Large intestine (tissue), 3 donors: Measurements from ENCODE around the gene IL19. TPM values are rescaled to one million over a fixed set of nuclear protein-coding genes. Genes with fewer than 3 reads are reported as not detected.
A peak's percentile ranks its signal among the peaks of the same experiment; 100 is the strongest.

ENCODE experiments used
- DNase-seq, 2 donors: peaks; one replicate each; pipeline versions ENCODE4 v3.0.0 to v3.0.0-alpha.2; 2013
- H3K27ac ChIP-seq: one replicate; pipeline ENCODE4 v1.5.1; 2013; ENCODE audit warnings: low read length
- H3K27me3 ChIP-seq: 2 replicates; pipeline ENCODE4 v1.6.1; 2013; ENCODE audit warnings: low read length; ENCODE audit not compliant: control insufficient read depth, insufficient read depth
- H3K36me3 ChIP-seq: 2 replicates; pipeline ENCODE4 v1.6.1; 2013; ENCODE audit warnings: low read length; ENCODE audit not compliant: control insufficient read depth, insufficient read depth
- H3K4me1 ChIP-seq: one replicate; pipeline ENCODE4 v1.6.1; 2013; ENCODE audit warnings: low read length; ENCODE audit not compliant: control insufficient read depth, insufficient read depth
- H3K4me3 ChIP-seq: one replicate; pipeline ENCODE4 v1.5.1; 2013; ENCODE audit warnings: low read length
- H3K9me3 ChIP-seq: one replicate; pipeline ENCODE4 v1.6.1; 2013; ENCODE audit warnings: mild to moderate bottlenecking, low read depth, low read length, moderate library complexity; ENCODE audit not compliant: control insufficient read depth
- WGBS: methylation state at CpG from one replicate; pipeline ENCODE4 v1.1.5; 2013; ENCODE audit warnings: low lambda C conversion rate; ENCODE audit not compliant: insufficient coverage; 5-methylcytosine and 5-hydroxymethylcytosine counted together
- polyA plus RNA-seq: library from polyadenylated mRNA; unstranded; fragments of 120-200 nt; gene quantifications from one replicate; pipeline ENCODE4 v1.2.1, GENCODE V29; 2013

IL19 gene
- polyA plus RNA-seq, 1 donor, result not detected

GRCh38 chr1:206856674-206857464 is 86.3 kb downstream of the IL19 start:
- Histone ChIP-seq H3K36me3 (no peaks in the 10 kb centered on the region), H3K4me1 (no peaks in the 10 kb centered on the region), H3K9me3 (no peaks in the 10 kb centered on the region), H3K4me3 (no peak overlapping the region), H3K27me3 (no peaks in the 10 kb centered on the region), H3K27ac (no peak overlapping the region)
- DNase-seq, result no peak
- WGBS, result no CpG with 5 or more reads among the region's 5 CpGs

GRCh38 chr1:206859082-206859521 is 88.5 kb downstream of the IL19 start:
- Histone ChIP-seq H3K9me3 (no peaks in the 10 kb centered on the region), H3K36me3 (no peaks in the 10 kb centered on the region), H3K27me3 (no peaks in the 10 kb centered on the region), H3K27ac (no peak overlapping the region), H3K4me3 (no peak overlapping the region), H3K4me1 (no peaks in the 10 kb centered on the region)
- no CpG with 5 or more reads among the region's 5 CpGs for WGBS
- DNase-seq, result no peak

GRCh38 chr1:206860165-206860564 is 89.6 kb downstream of the IL19 start:
- Histone ChIP-seq H3K4me3 (no peak overlapping the region), H3K4me1 (no peaks in the 10 kb centered on the region)
- WGBS, result 100% methylated on average over 2 of the region's 4 CpGs

GRCh38 chr1:206863266-206863665 is 92.7 kb downstream of the IL19 start:
- peaks cover 2% of the 10 kb centered on the region for H3K27me3 ChIP-seq
- no peaks in the 10 kb centered on the region for H3K4me1 ChIP-seq
- WGBS, result 0% methylated on average over 1 of the region's 1 CpG
- no peaks in the 10 kb centered on the region for H3K9me3 ChIP-seq
- H3K27ac ChIP-seq, result no peak overlapping the region
- DNase-seq, result peak in 1 of 2 donors; percentile 35
- H3K36me3 ChIP-seq, result no peaks in the 10 kb centered on the region
- no peak overlapping the region for H3K4me3 ChIP-seq

More at GRCh38 chr1:206860165-206860564, 89.6 kb downstream of the IL19 start:
- H3K36me3 ChIP-seq, result no peaks in the 10 kb centered on the region
- H3K9me3 ChIP-seq, result no peaks in the 10 kb centered on the region
- DNase-seq, result no peak
- no peak overlapping the region for H3K27ac ChIP-seq
- H3K27me3 ChIP-seq, result no peaks in the 10 kb centered on the region

- Histone ChIP-seq H3K4me1 (no peaks in the 10 kb centered on the region), H3K9me3 (no peaks in the 10 kb centered on the region), H3K27ac (no peak within 1 kb of the TSS), H3K27me3 (peaks cover 2% of the 10 kb centered on the region), H3K36me3 (no peaks in the 10 kb centered on the region), H3K4me3 (no peak within 1 kb of the TSS)
- WGBS, result 75% methylated on average over 4 of the region's 19 CpGs
- DNase-seq, result peak; percentile 62 to 72
These were observed 94.5 kb downstream of the IL19 start, which contains the start of gene IL20 for GRCh38 chr1:206864939-206865671. IL20 (plus strand) TSS chr1:206865623; CDS start chr1:206865853, 230 bp downstream.

GRCh38 chr1:206866062-206866461 is 95.5 kb downstream of the IL19 start:
- Histone ChIP-seq H3K4me1 (no peaks in the 10 kb centered on the region), H3K27me3 (peaks cover 2% of the 10 kb centered on the region), H3K9me3 (no peaks in the 10 kb centered on the region), H3K4me3 (no peak overlapping the region), H3K36me3 (no peaks in the 10 kb centered on the region), H3K27ac (no peak overlapping the region)
- DNase-seq, result no peak
- WGBS, result 60% methylated on average over 1 of the region's 2 CpGs

GRCh38 chr1:206867239-206867638 is 96.7 kb downstream of the IL19 start:
- Histone ChIP-seq H3K9me3 (peaks cover 3% of the 10 kb centered on the region), H3K4me1 (no peaks in the 10 kb centered on the region), H3K36me3 (no peaks in the 10 kb centered on the region), H3K27ac (no peak overlapping the region), H3K27me3 (peaks cover 2% of the 10 kb centered on the region), H3K4me3 (no peak overlapping the region)
- WGBS, result no CpG with 5 or more reads among the region's 1 CpG
- no peak for DNase-seq

GRCh38 chr1:206867716-206868115 is 97.1 kb downstream of the IL19 start:
- Histone ChIP-seq H3K4me1 (no peaks in the 10 kb centered on the region), H3K9me3 (peaks cover 3% of the 10 kb centered on the region), H3K4me3 (no peak overlapping the region), H3K27me3 (peaks cover 2% of the 10 kb centered on the region), H3K36me3 (no peaks in the 10 kb centered on the region), H3K27ac (no peak overlapping the region)
- DNase-seq, result no peak

- no peak overlapping the region for H3K4me3 ChIP-seq
- DNase-seq, result no peak
- H3K36me3 ChIP-seq, result no peaks in the 10 kb centered on the region
- H3K27ac ChIP-seq, result no peak overlapping the region
- peaks cover 2% of the 10 kb centered on the region for H3K27me3 ChIP-seq
- H3K9me3 ChIP-seq, result peaks cover 3% of the 10 kb centered on the region
- 50% methylated on average over 1 of the region's 1 CpG for WGBS
- H3K4me1 ChIP-seq, result no peaks in the 10 kb centered on the region
These were observed 97.7 kb downstream of the IL19 start for GRCh38 chr1:206868264-206868663.

GRCh38 chr1:206872139-206872538 is 101.6 kb downstream of the IL19 start:
- peaks cover 11% of the 10 kb centered on the region for H3K9me3 ChIP-seq

More at GRCh38 chr1:206872139-206872538, 101.6 kb downstream of the IL19 start:
- Histone ChIP-seq H3K4me3 (no peak overlapping the region), H3K27me3 (no peaks in the 10 kb centered on the region), H3K36me3 (no peaks in the 10 kb centered on the region), H3K27ac (no peak overlapping the region), H3K4me1 (no peaks in the 10 kb centered on the region)
- no CpG with 5 or more reads among the region's 3 CpGs for WGBS
- DNase-seq, result no peak
